CD4-positive, alpha-beta T cell treated with Interferon alpha-2 for 1 hour (primary cell): Measurements from ENCODE around the gene NTM.

Experiments used
- DNase-seq, 2 donors: peaks; one replicate each; pipeline ENCODE4 v3.0.0-alpha.2; 2020 to 2022

The NTM gene

GRCh38 chr11:131510662-131511061, 140.2 kb downstream of the NTM start:
- DNase-seq = no peak

- no peak for DNase-seq
Observed at GRCh38 chr11:131511794-131512193, 141.4 kb downstream of the NTM start.

DNA sequence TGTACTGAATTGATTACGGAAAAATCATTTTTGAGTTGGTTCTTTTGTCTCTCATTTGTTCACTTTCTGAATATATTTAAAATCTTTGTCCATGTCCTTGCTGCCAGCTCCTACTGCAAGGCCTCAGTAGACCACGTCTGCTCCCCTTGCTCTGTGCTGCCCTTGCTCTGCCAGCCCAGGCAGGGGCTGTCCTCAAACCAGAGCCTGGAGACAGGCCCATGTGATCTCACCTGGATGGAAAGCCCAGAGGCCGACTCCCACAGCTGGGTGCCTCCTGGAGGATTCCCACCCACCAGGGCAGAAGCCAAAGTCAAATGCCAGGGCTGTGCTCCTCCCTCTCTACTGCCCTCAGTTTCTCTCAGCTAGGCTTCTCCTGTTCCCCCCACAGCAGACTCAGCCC, 141.8 kb downstream of the NTM start:
- no peak for DNase-seq

- no peak for DNase-seq
Observed at GRCh38 chr11:131514062-131514461, 143.6 kb downstream of the NTM start.

GRCh38 chr11:131518305-131518838, 148.0 kb downstream of the NTM start:
- no peak for DNase-seq

GRCh38 chr11:131522851-131523250, 152.4 kb downstream of the NTM start:
- DNase-seq = no peak

- no peak for DNase-seq
Observed at GRCh38 chr11:131530407-131530806, 160.0 kb downstream of the NTM start.

DNA sequence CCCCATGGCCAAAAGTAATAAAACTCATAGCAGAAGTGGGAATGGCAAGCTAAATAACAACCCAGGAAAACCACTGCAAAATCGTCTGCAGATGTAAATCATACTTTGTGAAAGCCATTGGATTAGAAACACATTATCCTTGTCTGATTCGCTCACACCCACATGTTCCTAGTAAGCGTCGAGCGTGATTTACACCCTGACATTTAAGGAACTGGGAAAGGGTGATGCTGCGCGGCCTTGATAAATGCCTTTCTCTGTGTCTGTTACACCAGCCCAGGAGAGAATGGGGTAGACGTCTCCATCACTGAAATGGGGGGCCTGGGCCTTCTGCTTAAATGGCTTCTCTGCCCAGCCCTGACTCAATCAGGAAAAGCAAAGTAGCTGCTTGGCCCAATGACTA, 162.7 kb downstream of the NTM start:
- no peak for DNase-seq

DNA sequence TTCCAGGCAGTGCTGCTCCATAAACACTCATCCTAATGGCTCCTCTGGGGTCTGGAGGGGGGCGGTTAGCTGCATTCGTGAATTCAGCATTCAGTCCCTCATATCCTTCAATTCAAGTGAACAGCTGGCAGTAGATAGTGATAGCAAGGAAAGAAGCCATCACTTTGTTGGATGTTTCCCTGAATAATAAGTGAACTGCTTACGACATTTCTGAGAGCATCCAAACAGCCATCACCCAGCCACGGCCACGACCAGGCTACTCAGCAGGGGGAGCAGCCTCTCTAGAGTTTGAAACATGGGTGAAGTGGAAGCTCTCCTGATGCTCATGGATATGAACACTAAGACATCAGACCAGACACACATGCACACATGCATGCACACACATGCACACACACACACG, 163.6 kb downstream of the NTM start:
- no peak for DNase-seq

DNA sequence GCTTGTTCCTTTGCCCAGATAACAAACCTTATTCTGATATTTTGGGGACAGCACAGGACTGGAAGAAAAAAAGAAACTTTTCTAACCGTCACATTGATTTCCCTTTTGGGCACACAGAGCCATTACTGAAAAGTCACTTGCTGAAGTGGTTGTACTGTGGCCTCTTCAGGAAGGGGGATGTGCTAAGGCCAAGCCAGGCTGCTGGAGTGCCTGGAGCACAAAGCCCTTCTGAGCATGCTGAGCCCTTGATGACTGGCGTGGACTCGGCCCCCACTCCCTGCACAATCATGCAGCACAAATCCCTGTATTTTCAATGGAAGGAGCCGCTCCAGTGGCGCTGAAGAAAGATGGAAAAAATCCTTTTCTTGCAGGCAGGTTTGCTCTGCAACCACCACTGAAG, 164.2 kb downstream of the NTM start:
- DNase-seq = no peak

DNA sequence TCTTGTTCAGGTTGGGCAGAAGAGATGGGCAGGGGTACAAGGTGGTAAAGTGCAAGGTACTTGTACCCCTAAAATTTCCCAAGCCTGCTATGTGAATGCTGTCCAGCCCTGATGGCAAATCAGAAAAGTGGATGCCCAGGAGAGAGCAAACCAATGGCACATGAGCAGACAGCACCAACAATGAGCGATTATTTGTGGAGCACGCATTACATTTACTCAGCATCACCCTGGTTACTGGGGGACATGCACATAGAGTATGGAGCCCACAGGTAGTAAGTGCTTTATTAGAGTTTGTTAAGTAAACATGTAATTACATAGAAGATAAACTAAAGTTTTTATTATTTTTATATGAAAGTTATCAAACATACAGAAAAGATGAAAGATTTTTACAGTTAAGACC, 165.7 kb downstream of the NTM start:
- no peak for DNase-seq

DNA sequence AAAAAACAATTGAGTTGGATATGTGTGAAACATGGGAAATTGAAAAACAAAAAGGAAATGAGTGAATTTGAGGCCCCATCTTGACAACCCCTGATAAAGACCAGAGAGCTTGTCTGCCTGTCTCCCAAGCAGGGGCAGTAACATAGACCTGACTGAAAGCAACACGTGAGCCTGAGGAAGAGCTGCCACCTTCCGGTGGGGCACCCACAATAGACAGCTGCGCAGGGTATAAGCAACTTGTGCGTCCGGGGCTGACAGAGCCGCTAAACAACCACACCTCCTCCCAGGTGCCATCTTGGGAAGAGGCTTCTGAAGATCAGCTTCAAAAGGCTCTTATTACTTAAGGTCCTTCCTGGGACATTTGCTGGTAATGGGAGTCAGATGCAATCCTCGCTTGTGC, 166.8 kb downstream of the NTM start:
- DNase-seq = no peak

DNA sequence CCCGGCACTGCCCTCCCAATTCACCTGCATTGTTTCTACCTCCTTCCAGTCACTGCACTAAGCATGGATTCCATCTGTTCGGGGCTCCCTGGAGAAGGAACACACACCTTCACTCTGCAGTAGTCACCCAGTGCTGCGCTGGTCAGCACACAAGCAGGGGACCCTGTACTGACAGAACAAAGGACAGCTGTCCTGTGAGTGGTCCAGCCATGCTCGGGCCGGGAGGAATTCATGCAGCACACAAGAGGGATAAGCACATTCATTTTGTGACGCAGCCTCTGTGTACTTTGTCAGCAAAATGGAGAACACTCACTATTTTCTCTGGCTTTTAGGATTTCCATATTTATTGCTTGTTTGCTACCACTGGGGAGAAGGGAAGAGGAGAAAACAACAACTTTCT, 167.3 kb downstream of the NTM start:
- no peak for DNase-seq

- DNase-seq = no peak
Observed at GRCh38 chr11:131538322-131538721, 167.9 kb downstream of the NTM start.

- no peak for DNase-seq
Observed at GRCh38 chr11:131540676-131541075, 170.3 kb downstream of the NTM start.

DNA sequence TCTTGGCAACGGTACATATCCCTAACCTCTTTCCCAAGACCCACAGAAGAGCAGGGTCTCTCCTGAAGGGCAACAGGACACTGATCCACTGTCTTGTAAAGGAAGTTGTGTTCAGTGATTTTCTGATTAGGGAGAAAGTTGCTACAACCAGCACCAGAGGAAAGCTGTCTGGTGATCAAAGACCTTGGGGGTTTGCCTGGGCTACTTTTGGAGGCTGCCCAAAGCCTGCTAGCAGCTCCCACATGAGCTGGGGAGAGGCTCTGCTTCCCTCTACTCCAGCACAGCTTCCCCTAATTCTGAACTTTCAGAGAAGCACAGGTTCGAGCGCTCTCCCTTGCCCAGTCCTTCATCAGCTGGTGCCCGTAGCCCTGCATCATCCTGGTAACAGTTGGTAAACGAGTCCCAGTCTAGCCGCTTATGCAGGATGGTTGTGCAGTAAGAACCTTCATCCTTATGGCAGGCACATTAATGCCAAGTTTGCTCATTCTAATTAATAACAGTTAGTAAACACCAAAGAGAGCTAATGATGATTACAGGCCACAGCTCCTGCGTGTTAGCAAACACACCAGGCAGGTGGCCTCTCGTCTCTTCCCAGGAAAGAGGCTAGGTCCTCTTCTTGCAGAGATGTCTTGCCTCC, 173.1 kb downstream of the NTM start:
- no peak for DNase-seq

GRCh38 chr11:131544591-131544990, 174.2 kb downstream of the NTM start:
- DNase-seq = no peak

DNA sequence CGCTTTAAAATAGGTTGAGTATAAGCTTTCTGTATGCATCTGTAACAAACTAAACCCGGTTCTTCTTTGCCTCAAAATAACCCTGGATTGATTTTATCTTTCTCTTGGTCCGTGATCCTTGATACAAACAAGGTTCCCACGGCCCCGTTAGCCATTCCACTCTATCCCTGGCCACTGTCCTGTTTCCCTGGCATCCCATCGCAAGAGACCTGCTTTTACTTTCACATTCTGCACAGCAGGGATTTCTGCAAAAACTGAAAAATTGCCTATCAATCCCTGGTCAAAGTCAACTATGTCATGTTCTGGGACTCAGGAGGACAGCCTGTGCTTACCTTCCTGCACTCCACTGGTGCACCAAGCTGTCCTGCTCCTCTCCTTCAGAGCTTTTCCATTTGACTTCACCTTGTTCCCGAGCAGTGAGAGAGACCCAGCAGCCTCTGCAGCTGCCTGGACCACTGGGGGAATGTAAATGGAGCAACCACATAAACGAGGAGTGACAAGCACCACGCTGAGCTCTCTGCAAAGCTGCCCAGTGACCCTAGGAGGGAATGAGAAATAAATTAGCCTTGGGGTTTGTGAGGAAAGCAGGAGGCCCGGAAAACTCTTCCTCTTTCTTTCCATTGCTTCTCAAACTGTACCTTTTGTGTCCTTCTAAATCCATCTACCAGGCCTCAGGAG, 175.9 kb downstream of the NTM start:
- DNase-seq = no peak

- DNase-seq = no peak
Observed at GRCh38 chr11:131549099-131549498, 178.7 kb downstream of the NTM start.

DNA sequence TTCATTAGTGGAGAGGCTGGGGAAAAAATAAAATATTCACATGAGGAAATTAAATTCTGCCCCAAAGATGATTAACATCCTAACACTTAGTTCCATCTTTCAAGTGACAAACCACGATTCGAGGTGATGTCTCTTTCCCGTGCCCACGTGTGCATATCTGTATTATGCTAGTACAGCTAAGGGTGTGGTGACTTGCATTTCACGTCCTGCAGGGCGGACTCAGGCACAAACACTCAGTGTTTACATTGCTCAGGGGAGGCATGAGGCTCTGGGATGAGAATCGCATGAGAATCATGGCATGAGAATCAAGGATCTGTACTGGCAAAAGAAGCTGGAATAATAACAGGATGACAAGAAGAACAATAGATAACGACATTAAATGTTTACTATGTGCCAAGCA, 179.4 kb downstream of the NTM start:
- DNase-seq = no peak

GRCh38 chr11:131560287-131560686, 189.9 kb downstream of the NTM start:
- DNase-seq = no peak

- DNase-seq = no peak
Observed at GRCh38 chr11:131561501-131561900, 191.1 kb downstream of the NTM start.

GRCh38 chr11:131561972-131562371, 191.6 kb downstream of the NTM start:
- DNase-seq = no peak

DNA sequence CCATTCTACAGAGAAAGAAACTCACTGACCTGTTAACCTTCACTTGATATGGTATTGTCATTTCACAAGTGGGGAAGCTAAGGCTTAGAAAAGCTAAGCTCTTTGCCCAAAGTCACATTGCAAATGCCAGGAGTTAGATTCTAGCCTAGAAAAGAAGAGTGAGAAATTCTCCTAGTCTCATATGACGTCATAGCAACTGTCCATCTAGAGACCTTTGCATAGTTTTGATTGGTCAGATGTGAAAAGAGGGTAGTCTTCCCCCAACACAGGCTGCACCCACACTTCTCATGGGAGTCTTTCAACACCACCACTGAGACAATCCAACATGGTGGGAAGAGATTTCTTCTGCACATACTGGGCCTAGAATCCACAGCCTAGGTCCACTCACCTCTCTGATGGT, 197.9 kb downstream of the NTM start:
- no peak for DNase-seq

- DNase-seq = no peak
Observed at GRCh38 chr11:131571571-131571970, 201.2 kb downstream of the NTM start.
